Neural cell (in vitro differentiated cells): ENCODE data around the gene TYW1B. TPM values are rescaled to one million over a fixed set of nuclear protein-coding genes. Genes with fewer than 3 reads are reported as not detected.
"Not testable (repeated sequence)": the region's sequence is repeated elsewhere in the genome, so short reads cannot be mapped to it uniquely, and the experiment has no call there.

ENCODE experiments used
- H2AFZ ChIP-seq: fragments of 200-600, 300-800 bp; sonication (generic), shearing (Covaris generic); 2 replicates; pipeline ENCODE4 v1.6.0; 2014; ENCODE audit warnings: low read depth, mild to moderate bottlenecking, antibody characterized with exemption, low read length, moderate library complexity
- H3F3A ChIP-seq: fragments of 200-600 bp; shearing (Covaris generic); 2 replicates; pipeline ENCODE4 v1.6.1; 2016; ENCODE audit warnings: mild to moderate bottlenecking, moderate library complexity, mixed read lengths, antibody characterized with exemption, low read length; ENCODE audit not compliant: insufficient read depth, poor library complexity, severe bottlenecking
- H3K27ac ChIP-seq: fragments of 200-600, 300-800 bp; sonication (generic), shearing (Covaris generic); 2 replicates; pipeline ENCODE4 v1.5.1; 2014; ENCODE audit warnings: mild to moderate bottlenecking, low read length, moderate library complexity
- H3K27me3 ChIP-seq: fragments of 300-800, 200-600 bp; sonication (generic), shearing (Covaris generic); 2 replicates; pipeline ENCODE4 v1.6.0; 2014; ENCODE audit warnings: mild to moderate bottlenecking, low read depth, low read length, moderate library complexity; ENCODE audit not compliant: insufficient read depth
- H3K36me3 ChIP-seq: fragments of 300-800, 200-600 bp; sonication (generic), shearing (Covaris generic); 2 replicates; pipeline ENCODE4 v1.5.1; 2014; ENCODE audit warnings: mild to moderate bottlenecking, antibody characterized with exemption, low read length, moderate library complexity; ENCODE audit not compliant: insufficient read depth
- H3K4me2 ChIP-seq: fragments of 300-800, 200-600 bp; sonication (generic), shearing (Covaris generic); 2 replicates; pipeline ENCODE4 v1.6.0; 2014; ENCODE audit warnings: mild to moderate bottlenecking, low read length
- H3K4me3 ChIP-seq: fragments of 300-800, 200-600 bp; sonication (generic), shearing (Covaris generic); 2 replicates; pipeline ENCODE4 v1.5.1; 2014; ENCODE audit warnings: mild to moderate bottlenecking, low read length, moderate library complexity
- H3K79me2 ChIP-seq: fragments of 200-600 bp; shearing (Covaris generic); replicated peaks from 2 replicates; pipeline ENCODE4 v1.6.0; 2014; ENCODE audit warnings: mild to moderate bottlenecking, low read length, moderate library complexity; ENCODE audit not compliant: insufficient read depth
- H3K9ac ChIP-seq: fragments of 300-800, 200-600 bp; sonication (generic), shearing (Covaris generic); 2 replicates; pipeline ENCODE4 v1.6.1; 2016; ENCODE audit warnings: mild to moderate bottlenecking, low read length, mixed read lengths
- H3K9me2 ChIP-seq: fragments of 200-600 bp; shearing (Covaris generic); 2 replicates; pipeline ENCODE4 v1.6.1; 2016; ENCODE audit warnings: mild to moderate bottlenecking, low read length, mixed read lengths; ENCODE audit not compliant: insufficient read depth
- H3K9me3 ChIP-seq: fragments of 200-600, 300-800 bp; sonication (generic), shearing (Covaris generic); 2 replicates; pipeline ENCODE4 v1.6.1; 2016; ENCODE audit warnings: mild to moderate bottlenecking, mixed run types, low read length, moderate library complexity, mixed read lengths
- H4K20me1 ChIP-seq: fragments of 200-600 bp; shearing (Covaris generic); 2 replicates; pipeline ENCODE4 v1.6.1; 2016; ENCODE audit warnings: mild to moderate bottlenecking, mixed run types; ENCODE audit not compliant: insufficient read depth
- CTCF ChIP-seq: fragments of 450-650 bp; IDR thresholded peaks from 2 replicates; pipeline ENCODE4 v1.5.1; 2014; ENCODE audit warnings: antibody characterized with exemption, mild to moderate bottlenecking, moderate library complexity; ENCODE audit not compliant: poor library complexity, severe bottlenecking
- SMC3 ChIP-seq: fragments of 450-650 bp; conservative IDR thresholded peaks from 2 replicates; pipeline ENCODE4 v1.6.1; 2014; ENCODE audit warnings: antibody characterized with exemption, mild to moderate bottlenecking, moderate library complexity; ENCODE audit not compliant: poor library complexity
- polyA plus RNA-seq: library from polyadenylated mRNA; depleted of rRNA; stranded (reverse); fragments of >200 nt; gene quantifications from 2 replicates; pipeline ENCODE4 v1.2.3, GENCODE V29; 2014

The TYW1B gene
- polyA plus RNA-seq, 1 donor from 2014 or later = 0.97 TPM

GRCh38 chr7:72648574-72648973 lies 179.4 kb downstream of the TYW1B start:
- not testable (repeated sequence) for H3K9me3 ChIP-seq, H4K20me1 ChIP-seq, H3K4me2 ChIP-seq, H3F3A ChIP-seq, H3K4me3 ChIP-seq, H3K36me3 ChIP-seq, H3K79me2 ChIP-seq, H2AFZ ChIP-seq, H3K27ac ChIP-seq, H3K9me2 ChIP-seq, H3K9ac ChIP-seq, H3K27me3 ChIP-seq

DNA sequence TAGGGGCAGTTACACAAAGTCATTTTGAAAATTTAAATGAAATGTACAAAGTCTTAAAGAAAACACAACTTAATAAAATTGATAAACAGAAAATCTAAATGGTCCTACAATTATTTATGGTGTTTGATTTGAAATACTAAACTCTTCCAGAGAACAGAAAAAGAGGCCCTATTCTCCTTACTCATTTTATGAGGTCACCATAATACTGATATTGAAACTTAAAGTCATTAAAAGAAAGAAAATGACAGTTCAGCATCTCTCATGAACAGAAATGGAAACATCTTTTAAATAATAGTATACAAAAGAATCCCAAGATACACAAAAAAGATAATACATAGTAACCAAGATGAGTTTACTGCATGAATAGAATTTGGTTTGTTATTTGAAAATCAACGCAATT lies 184.3 kb downstream of the TYW1B start:
- H3K27me3 ChIP-seq, H3K27ac ChIP-seq, H3K9me2 ChIP-seq, H3K4me2 ChIP-seq, H3F3A ChIP-seq, H3K36me3 ChIP-seq, H3K79me2 ChIP-seq, H3K9ac ChIP-seq, H3K4me3 ChIP-seq, H2AFZ ChIP-seq, H3K9me3 ChIP-seq, H4K20me1 ChIP-seq: not testable (repeated sequence)

DNA sequence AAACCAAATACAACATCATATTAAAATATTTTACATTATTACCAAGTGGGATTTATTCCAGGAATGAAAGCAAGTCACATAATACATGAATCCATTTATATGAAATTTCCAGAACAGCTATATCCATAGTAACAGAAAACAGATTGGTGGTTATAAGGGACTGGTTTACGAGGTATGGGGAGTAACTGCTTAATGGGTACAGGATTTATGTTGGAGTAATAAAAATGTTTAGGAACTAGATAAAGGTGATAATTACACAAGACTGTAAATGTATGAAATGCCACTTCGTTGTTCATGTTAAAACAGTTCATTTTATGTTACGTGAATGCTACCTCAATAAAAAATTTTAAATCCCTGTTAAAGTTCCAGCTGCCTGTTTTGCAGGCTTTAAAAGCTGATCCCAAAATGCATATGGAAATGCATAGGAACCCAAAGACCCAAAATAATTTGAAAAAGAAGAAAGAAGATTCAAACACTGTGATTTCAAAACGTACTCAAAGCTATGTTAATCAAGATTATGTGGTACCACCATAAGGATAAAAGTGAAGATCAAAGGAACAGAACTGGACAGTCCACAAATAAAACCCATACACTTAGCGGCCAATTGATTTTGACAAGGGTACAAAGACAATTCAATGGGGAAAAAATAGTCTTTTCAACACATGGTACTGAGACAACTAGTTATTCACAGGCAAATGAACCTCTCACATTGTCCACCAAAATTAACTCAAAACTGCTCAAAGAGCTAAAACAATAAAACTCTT lies 186.3 kb downstream of the TYW1B start:
- not testable (repeated sequence) for H3K9me2 ChIP-seq, H4K20me1 ChIP-seq, H3F3A ChIP-seq, H3K79me2 ChIP-seq, H3K9ac ChIP-seq, H3K9me3 ChIP-seq, H3K36me3 ChIP-seq, H3K27me3 ChIP-seq, H2AFZ ChIP-seq, H3K27ac ChIP-seq, H3K4me2 ChIP-seq, H3K4me3 ChIP-seq

DNA sequence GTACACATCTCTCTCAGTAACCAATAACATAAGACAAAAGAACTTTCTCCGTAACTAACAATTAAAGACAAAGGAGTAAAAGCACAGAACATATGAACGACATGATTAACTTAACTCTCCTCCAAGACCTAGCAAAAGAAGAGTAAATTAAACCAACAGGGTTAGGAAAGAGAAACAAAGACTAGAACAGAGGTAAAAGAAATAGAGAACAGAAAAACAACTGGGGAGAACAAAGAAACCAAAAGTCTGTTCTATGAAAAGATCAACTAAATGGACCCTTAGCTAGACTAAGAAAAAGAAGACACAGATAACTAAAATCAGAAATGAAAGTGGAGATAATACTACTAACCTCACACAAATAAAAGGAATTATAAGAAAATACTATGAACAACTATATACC lies 187.3 kb downstream of the TYW1B start:
- not testable (repeated sequence) for H3K79me2 ChIP-seq, H3K27ac ChIP-seq, H3K36me3 ChIP-seq, H2AFZ ChIP-seq, H3K27me3 ChIP-seq, H3K4me3 ChIP-seq, H4K20me1 ChIP-seq, H3K9me3 ChIP-seq, H3F3A ChIP-seq, H3K9ac ChIP-seq, H3K4me2 ChIP-seq, H3K9me2 ChIP-seq

DNA sequence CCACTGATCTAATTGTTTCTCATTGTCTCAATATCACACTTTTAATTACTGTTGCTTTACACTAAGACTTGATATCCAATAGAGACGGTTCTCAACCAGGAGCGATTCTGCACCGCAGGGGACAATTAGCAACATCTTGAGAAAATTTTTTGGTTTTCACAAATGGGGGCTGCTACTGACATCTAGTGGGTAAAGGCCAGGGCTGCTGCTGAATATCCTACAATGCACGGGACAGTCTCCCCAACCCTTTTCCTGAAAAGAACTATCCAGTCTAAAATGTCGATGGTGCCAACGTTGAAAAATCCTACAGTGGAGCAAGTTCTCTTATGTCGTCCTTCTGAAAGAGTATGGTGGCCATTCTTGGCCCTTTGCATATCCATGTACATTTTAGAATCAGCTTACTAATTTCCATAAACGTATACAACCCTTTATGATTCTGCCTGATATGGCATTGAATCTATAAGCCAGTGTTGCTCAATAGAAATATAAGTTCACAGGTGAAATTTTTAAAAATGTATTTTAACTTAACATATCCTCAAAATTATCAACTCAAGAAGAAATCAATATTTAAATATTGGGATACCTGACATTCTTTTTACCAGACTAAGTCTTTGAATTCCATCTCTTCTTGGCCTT lies 192.6 kb downstream of the TYW1B start:
- H3K9me2 ChIP-seq, H3K9ac ChIP-seq, H3K27ac ChIP-seq, H3K4me2 ChIP-seq, H3K27me3 ChIP-seq, H3F3A ChIP-seq, H3K79me2 ChIP-seq, H2AFZ ChIP-seq, H3K4me3 ChIP-seq, H3K36me3 ChIP-seq, H4K20me1 ChIP-seq, H3K9me3 ChIP-seq: not testable (repeated sequence)
- TF ChIP-seq SMC3 = peak; percentile 45
- peak; percentile 46 for TF ChIP-seq CTCF

DNA sequence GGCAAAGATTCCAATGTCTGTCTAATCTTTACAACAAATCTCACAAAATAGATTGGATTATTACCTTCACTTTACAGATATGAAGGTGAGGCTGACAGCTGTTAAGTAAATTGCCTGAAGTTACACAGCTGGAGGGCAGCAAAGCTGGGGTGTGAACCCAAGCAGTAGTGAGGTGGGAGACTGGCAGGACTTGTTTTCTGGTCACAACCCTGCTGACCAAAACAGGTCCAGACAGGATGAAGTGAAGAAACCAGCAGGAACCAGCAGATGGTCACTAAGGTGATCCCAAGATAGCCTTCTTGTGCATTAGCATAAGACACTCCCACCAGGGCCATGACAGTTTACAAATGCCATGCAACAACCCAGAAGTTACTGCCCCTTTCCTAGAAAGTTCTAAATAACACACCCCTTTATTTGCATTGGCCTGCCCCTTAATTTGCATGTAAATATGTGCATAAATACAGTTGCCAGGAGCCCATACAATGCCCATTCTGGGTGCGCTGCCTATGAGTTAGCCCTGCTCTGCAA lies 195.2 kb downstream of the TYW1B start:
- H3K36me3 ChIP-seq, H4K20me1 ChIP-seq, H3K9me2 ChIP-seq, H3K4me3 ChIP-seq, H3K9me3 ChIP-seq, H2AFZ ChIP-seq, H3K9ac ChIP-seq, H3K79me2 ChIP-seq, H3K4me2 ChIP-seq, H3K27ac ChIP-seq, H3K27me3 ChIP-seq, H3F3A ChIP-seq: not testable (repeated sequence)

DNA sequence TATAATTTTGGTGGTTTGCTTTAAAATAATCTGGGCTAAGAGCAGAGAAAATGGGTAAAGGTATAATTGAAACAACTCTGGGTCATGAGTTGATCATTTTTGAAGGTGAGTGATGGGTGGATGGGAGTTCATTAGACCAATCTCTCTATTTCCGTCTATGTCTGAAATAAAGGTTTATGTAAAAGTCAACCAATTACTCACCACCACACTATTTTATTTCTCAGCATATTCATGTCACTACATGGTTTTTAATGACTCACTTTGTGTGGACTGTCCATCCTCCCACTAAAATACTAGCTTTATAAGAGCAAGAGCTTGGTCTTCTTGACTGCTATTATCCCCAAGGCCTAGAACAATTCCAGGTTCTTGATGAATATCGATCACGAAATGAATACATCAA lies 199.6 kb downstream of the TYW1B start:
- not testable (repeated sequence) for H3K9me2 ChIP-seq

More for the DNA sequence above, 199.6 kb downstream of the TYW1B start:
- H3K27me3 ChIP-seq, H3K79me2 ChIP-seq, H3K4me3 ChIP-seq, H3K36me3 ChIP-seq, H3K9ac ChIP-seq, H4K20me1 ChIP-seq, H3K4me2 ChIP-seq, H2AFZ ChIP-seq, H3F3A ChIP-seq, H3K9me3 ChIP-seq, H3K27ac ChIP-seq: not testable (repeated sequence)
